NCI-H1694 treated with DMSO at 0.1 percent for 48 hours (cell line): ENCODE data around the gene SYAP1.
"Not testable (repeated sequence)": the region's sequence is repeated elsewhere in the genome, so short reads cannot be mapped to it uniquely, and the experiment has no call there.

Source experiments
- DNase-seq: peaks from one replicate; lab custom pipeline; 2025; lab: John Stamatoyannopoulos, UW

SYAP1 gene

GRCh38 chrX:16726347-16726988, 7.1 kb downstream of the SYAP1 start:
- DNase-seq = not testable (repeated sequence)

- no peak for DNase-seq
These were observed 8.2 kb downstream of the SYAP1 start for GRCh38 chrX:16727637-16728036.

DNA sequence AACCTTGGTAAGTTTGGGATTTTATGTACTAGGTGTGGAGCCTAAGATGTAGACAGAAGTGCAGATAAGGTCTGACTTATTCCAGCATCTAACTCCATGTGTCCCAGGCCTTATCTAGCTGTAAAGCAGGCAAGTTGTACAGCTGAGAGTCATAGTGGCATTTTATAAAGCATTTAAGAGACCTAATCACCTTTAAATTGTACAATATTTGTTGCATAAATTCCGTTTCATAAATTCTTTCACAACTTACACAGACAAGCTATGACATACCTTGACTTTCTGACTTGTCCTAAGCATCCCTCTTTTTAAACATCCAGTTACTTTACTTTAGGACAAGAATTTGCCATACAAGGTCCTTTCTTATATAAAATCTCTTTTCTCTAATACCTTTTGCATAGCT, 11.0 kb downstream of the SYAP1 start:
- DNase-seq = no peak

GRCh38 chrX:16733013-16733412, 13.6 kb downstream of the SYAP1 start:
- no peak for DNase-seq

DNA sequence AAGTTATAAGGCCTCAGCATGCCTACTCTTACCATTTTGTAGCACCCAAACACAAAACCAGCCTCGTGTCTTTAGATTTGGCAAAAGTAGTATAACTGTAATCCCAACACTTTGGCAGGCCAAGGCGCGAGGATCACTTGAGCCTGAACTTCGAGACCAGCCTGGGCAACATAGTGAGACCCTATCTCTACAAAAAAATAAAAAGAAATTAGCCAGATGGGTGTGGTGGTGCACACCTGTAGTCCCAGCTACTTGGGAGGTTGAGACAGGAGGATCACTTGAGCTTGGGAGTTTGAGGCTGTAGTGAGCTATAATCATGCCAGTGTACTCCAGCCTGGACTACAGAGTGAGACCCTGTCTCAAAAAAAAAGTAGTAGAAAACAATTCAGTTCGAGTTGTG, 17.6 kb downstream of the SYAP1 start:
- no peak for DNase-seq

DNA sequence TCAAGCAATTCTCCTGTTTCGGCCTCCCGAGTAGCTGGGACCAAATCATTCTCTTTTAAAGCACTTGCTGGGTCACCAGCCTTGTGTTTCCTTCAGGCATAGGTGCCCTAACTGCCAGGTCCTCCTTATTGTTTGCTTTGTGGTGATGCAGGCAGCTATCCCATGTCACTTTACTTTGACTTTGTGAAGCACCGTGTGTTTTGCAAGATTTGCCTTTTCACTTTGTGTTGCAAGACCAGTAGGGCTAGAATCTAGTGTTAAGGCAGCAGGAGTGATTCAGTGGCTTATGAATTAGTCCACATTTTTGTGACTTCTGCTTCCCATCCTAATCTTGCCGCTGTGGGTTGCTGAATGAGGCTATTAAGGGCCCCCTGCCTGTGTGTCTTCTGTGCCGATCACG, 20.2 kb downstream of the SYAP1 start:
- DNase-seq = no peak

GRCh38 chrX:16743604-16744325, 24.4 kb downstream of the SYAP1 start:
- DNase-seq = no peak

DNA sequence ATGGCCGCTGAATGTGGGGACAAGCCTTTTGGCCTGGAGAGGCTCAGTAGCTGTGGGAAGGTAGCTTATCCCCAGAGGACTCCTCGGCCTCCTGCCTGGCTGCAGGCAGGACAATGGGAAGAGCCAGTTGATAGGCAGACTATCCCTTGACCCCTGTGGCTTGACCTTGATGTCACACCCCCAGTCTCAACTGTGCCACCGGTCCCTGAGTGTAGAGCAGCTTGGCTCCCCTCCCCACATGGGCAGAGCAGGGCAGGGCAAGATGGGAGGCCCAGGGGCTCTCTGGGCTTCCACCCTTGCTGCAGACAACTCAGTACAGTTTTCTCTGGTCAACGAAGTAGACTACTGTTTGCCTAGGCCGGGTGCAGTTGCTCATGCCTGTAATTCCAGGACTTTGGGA, 25.7 kb downstream of the SYAP1 start:
- no peak for DNase-seq

GRCh38 chrX:16745659-16746058, 26.2 kb downstream of the SYAP1 start:
- DNase-seq = no peak

- no peak for DNase-seq
These were observed 29.0 kb downstream of the SYAP1 start for GRCh38 chrX:16748425-16748824.

GRCh38 chrX:16750136-16750535, 30.7 kb downstream of the SYAP1 start:
- no peak for DNase-seq

DNA sequence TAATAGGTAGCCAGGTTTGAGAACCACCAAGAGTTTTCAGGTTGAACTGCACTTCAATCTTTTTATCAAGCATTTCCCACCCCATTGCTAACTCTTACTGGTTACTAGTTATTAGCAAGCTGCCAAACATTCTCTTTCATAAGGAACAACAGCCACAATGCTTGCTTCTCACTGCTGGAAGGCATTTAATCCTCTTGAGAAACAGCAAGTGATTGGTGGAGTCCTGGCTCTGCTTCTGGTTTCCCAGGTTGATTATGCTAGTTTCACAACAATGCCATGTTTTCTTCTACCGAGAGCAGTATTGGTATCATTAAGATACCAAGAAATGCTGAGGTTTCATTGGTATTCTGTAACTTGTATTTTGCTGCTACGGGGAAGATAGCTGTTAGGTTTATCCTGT, 34.6 kb downstream of the SYAP1 start:
- no peak for DNase-seq

DNA sequence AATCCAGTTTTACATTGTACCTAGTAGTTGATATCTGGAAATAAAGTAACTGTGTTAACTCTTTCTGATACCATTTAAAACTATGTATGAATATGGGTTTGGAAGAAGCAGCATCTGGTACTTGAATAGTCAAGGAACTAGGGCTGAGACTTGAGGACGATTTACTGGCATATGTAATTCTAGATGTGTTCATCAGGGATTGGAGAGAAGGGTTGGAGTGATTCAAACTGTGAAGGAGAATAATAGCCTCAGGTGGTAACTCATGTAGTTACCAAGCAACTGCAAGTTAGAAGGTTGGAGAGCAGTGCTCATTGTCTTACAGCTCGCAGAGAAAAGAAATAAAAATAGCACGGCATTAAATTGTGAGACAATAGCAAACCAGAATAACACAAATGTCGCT, 37.3 kb downstream of the SYAP1 start:
- DNase-seq = no peak

DNA sequence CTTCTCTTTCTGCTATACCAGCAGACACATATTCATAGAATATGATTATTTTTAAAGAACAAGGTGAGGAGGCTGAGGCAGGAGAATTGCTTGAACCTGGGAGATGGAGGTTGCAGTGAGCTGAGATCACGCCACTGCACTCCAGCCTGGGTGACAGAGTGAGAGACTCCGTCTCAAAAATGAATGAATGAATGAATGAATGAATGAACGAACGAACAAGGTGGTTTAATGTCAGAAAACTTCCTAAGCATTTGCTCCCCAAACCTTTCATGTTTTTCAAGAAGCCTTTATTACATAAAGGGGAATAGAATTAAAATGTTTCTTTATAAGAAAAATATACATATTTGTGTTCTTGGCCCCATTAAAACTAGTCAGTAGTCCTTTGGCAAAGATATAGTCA, 42.1 kb downstream of the SYAP1 start:
- not testable (repeated sequence) for DNase-seq

DNA sequence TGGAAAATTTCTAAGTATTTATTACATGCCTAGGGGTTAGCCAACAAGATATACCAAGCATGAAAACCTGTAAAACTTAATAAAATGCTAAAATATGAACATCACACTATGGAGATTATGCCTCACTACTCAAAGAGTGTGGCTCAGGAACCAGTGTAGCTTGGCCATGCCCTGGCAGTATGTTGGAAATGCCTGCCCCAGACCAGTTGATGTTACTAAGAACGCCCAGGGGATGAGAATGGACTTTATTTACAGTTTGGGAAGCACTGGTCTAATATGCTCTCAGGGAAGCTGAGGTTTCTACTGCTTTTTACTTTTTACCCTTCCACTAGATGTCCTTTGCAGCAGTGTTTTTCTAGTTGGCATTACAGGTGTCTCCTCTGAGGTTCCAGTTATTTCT, 43.2 kb downstream of the SYAP1 start:
- DNase-seq = no peak

GRCh38 chrX:16765594-16765993, 46.2 kb downstream of the SYAP1 start:
- no peak for DNase-seq

DNA sequence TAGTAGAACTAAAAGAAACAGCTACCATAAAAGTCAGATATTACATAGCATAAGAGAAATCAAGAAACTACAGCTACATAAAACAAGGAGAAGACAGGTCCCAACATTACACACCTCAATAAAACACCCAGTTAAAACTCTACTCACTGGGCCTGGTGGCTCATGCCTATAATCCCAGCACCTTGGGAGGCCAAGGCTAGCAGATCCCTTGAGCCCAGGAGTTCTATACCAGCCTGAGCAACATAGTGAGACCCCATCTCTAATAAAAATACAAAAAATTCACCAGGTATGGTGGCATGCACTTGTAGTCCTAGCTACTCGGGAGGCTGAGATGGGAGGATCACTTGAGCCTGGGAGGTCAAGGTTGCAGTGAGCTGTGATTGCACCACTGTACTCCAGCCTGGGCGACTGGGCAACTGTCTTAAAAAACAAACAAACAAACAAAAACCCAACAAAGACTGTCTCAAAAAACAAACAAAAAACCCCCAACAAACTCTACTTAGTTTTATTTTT, 51.6 kb downstream of the SYAP1 start:
- no peak for DNase-seq

DNA sequence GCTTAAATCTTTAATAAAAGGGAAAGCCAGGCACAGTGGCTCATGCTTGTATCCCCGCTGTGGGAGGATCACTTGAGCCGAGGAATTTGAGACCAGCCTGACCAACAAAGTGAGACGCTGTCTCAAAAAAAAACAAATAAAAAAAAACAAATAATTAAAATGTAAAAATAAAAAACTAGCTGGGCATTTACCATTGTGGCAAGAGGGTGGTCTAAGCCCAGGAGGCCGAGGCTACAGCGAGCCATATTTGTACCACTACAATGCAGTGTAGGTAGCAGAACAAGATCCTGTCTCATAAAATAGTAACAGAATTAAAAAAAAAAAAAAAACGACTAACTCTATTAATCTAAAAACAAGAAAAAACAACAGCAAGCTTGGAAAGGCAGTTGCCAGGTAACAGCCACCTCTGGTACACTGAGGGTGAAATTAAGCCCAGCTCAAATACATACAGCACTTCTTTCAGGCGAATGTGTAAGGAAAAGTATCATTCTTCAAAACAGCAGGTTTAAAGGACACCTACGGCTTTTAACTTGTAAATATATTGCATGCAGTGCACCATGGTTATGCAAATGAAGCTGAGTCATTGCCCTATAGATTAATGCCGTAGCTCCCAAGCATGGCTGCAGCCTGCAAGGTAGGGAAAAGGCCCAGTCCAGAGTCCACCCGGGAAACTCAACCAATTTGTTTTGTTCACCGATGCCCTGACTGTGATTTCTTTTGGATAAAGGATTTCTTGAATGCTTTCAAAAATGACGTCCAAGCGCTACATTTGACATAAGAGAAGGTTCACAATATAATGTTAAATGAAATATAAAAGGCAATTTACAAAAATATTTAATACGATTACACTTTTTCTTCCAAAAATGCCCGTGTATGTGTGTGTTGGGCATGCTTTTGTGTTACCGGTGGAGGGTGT, 52.3 kb downstream of the SYAP1 start:
- DNase-seq = no peak

- no peak for DNase-seq
These were observed 53.0 kb downstream of the SYAP1 start for GRCh38 chrX:16772460-16772859.

DNA sequence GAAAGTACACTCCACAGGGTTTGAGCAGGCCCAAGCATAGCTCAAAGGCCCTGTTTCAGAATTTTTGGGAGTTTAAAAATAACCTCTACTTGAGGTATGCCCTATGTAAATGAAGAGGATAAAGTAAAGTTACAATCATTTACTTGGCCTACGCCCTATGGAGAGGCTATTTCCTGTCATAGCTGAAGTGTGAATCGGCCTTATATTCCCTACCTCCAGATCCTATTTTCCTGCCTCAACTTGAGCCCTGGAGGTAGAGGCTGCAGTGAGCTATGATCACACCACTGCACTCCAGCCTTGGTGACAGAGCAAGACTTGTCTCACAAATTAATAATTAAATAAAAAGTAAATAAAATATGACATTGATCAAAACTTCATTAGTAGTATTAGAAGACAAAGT, 55.3 kb downstream of the SYAP1 start:
- no peak for DNase-seq

DNA sequence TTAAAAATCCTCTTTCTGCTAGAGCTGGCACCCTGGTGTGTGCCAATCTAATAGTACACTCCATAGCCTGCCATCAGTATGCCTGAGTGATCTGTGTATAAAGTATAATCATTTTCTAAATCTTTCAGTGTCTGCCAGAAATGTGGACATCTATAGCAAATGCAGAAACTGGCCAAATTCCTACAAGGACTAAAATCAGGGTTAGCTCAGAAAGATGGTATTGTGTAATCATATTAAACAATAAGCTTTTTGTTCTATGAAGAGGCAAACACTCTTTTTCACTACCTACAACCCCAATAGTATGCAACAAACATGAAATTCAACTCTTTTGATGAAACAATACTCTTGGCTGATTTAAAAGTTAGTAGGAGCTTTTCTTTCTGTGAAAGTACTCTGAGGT, 59.1 kb downstream of the SYAP1 start:
- DNase-seq = no peak

- DNase-seq = no peak
These were observed 59.6 kb downstream of the SYAP1 start for GRCh38 chrX:16778993-16779392.

DNA sequence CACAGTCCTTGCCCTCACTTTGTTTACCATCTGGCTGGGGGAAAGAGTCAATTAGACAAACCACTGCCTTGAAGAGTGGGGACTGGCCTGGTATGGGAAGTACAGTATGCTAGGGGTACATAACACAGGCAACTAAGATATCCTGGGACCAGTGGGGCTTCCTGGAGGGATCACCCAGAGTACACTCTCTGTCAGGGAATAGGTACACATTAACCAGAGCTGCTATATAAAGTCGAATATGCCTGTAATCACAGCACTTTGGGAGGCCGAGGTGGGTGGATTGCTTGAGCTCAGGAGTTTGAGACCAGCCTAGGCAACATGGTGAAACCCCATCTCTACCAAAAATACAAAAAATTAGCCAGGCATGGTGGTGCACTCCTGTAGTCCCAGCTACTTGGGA, 60.4 kb downstream of the SYAP1 start:
- not testable (repeated sequence) for DNase-seq
